ENCODE measurements around the gene MACROD2. TPM values are rescaled to one million over a fixed set of nuclear protein-coding genes. Genes with fewer than 3 reads are reported as not detected.

Gene MACROD2
- total RNA-seq, 1 experiment from 2014 or later: 0.24 TPM

GRCh38 chr20:15220778-15221565 lies 1225.7 kb downstream of the MACROD2 start:
- DNase-seq (ENCODE audit: low read depth): peak; percentile 60

- DNase-seq (ENCODE audit: low read depth): no peak
Measured at GRCh38 chr20:15222502-15223330, 1227.4 kb downstream of the MACROD2 start.

GRCh38 chr20:15224199-15224598 lies 1228.9 kb downstream of the MACROD2 start:
- DNase-seq (ENCODE audit: low read depth): no peak

- DNase-seq (ENCODE audit: low read depth): no peak
Measured at GRCh38 chr20:15227102-15227501, 1231.8 kb downstream of the MACROD2 start.

GRCh38 chr20:15232243-15232642 lies 1236.9 kb downstream of the MACROD2 start:
- DNase-seq (ENCODE audit: low read depth): no peak

DNA sequence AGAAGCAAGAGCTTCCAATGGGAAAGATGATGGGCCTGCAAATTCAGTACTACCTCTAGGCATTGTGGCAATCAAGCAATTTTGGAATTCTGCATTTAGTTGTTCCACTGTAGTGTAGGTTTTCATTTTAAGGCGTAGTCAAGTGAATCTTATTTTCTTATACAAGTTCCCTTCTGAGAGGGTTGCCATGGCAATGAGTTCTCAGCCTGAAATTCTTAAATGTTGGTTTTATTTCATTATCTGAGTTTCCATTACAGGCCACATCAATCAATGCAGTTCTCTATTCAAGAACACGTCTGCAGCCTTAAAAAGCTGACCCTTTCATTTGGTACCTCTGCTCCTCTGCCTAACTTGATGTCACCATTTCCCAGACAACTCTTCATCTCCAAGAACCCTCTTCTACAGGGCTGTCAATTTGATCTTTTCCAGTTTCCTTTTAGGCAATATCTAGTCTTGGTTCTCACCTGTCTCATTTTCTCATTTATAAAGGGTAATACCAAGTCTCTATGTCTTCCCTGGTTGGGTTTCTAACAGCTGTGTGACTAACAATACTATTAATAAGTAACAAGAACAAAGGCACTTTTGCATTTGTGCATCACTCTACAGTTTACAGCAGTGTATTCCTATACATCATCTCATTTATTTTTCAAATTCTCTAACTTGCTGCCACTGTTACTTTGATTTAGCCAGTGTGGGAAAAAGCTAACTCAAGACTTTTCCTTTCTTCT lies 1240.3 kb downstream of the MACROD2 start:
- no peak for DNase-seq (ENCODE audit: low read depth)

DNA sequence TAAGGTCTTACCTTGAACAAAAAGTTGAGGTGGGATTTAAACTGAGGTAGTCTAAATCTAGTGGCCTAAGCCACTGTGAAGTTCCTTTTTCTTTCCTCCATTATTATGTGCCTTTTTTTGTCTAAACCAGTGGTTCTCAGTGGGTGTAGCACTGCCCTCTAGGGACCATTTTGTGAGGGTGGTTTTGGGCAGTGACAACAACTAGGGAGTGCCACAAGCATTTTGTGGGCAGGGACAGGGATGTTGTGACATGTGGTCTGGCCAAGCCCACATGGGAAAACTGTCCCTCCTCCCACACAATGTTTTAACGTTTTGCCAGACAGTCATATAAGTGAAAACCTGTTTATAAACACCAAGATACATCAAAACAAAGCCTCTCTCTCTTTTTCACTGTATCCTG lies 1241.5 kb downstream of the MACROD2 start:
- peak; percentile 7 for DNase-seq (ENCODE audit: low read depth)

- no peak for DNase-seq (ENCODE audit: low read depth)
Measured at GRCh38 chr20:15239542-15240206, 1244.4 kb downstream of the MACROD2 start.

GRCh38 chr20:15240801-15241200 lies 1245.5 kb downstream of the MACROD2 start:
- no peak for DNase-seq (ENCODE audit: low read depth)

- DNase-seq (ENCODE audit: low read depth): peak; percentile 19
Measured at GRCh38 chr20:15241681-15242080, 1246.4 kb downstream of the MACROD2 start.

DNA sequence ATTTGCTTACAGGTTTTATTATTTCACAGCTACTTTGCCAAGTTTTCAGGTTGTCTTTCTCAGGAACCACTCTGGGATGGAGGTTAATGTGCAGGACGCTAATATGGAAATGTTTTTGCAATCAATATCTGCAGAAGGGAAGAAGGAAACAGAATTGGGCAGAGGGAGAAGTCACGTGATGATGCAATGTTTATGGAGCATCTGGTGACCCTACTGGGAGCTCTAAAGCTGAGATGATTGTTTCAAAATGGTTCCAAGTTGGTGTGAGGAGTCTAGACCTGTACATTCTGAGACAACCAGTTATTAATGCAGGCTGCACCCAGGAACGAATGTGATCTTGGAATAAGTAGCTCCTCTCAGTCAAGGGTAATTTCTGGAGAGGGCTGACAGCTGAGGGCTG lies 1247.5 kb downstream of the MACROD2 start:
- DNase-seq (ENCODE audit: low read depth): no peak

DNA sequence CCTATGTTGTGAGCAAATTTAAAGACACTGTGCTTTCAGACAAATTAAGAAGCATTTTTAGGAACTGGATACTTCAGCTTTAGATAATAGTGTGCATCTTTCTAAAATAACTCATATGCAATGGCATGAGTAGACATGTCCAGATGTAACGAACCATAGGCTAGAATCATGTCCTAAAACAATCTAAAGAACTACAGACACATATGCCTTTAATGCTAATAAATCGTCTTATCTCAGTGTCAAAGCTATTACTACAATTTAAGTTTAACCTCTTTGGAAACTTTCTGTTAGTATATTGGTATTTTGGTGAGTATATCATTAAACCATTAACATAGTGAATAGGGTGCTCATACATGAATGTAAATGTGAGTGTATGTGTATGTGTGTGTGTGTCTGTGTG lies 1250.6 kb downstream of the MACROD2 start:
- no peak for DNase-seq (ENCODE audit: low read depth)

GRCh38 chr20:15248618-15249395 lies 1253.5 kb downstream of the MACROD2 start:
- no peak for DNase-seq (ENCODE audit: low read depth)

- DNase-seq (ENCODE audit: low read depth): no peak
Measured at GRCh38 chr20:15251171-15251570, 1255.9 kb downstream of the MACROD2 start.

GRCh38 chr20:15252304-15252703 lies 1257.0 kb downstream of the MACROD2 start:
- DNase-seq (ENCODE audit: low read depth): no peak

- no peak for DNase-seq (ENCODE audit: low read depth)
Measured at GRCh38 chr20:15253431-15253830, 1258.1 kb downstream of the MACROD2 start.

GRCh38 chr20:15256676-15257568 lies 1261.6 kb downstream of the MACROD2 start:
- no peak for DNase-seq (ENCODE audit: low read depth)

- DNase-seq (ENCODE audit: low read depth): no peak
Measured at GRCh38 chr20:15257569-15257870, 1262.2 kb downstream of the MACROD2 start.

DNA sequence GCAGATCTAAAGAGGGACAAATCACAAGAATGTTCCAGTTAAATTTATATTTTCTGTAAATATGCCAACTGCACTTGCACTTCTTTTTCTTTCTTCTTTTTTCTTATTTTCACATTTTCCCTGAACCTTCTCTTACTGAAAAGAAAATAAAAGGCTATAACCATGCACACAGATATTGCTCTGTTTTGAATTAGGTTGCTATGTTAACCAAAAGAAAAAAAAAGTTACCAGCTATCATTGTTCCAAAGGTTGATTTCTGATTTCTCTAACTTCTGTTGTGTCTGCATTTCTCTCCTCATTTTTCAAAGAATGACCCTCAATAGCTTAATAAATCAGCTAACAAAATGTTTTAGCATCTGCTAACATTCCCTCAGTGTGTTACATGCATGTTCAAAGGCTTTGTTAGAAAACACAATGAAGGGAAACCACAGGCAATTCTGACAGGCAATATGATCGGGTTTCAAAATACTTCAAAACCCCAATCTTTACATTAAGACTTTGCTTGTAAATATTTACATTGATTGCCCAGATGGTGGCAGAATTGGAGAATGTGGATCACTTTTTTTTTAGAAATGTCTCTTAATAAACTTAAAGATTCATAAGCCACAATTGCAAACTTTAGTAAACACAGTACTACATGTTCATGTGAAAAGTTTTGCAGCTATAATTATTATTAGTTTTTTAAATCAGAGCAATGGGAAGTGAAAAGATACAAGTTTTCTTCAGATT lies 1270.4 kb downstream of the MACROD2 start:
- no peak for DNase-seq (ENCODE audit: low read depth)

All from RPMI7951 (cell line).